22Rv1 (cell line): Measurements from ENCODE around the gene NUDT5.

ENCODE experiments used
- H3K27ac ChIP-seq: fragments of 450-650 bp; 2 replicates; pipeline ENCODE4 v1.5.1; 2017
- CTCF ChIP-seq: fragments of 450-650 bp; IDR thresholded peaks from 2 replicates; pipeline ENCODE4 v1.5.1; 2017; ENCODE audit warnings: mild to moderate bottlenecking
- ZFX ChIP-seq: fragments of 450-650 bp; IDR thresholded peaks from 2 replicates; pipeline ENCODE4 v1.6.1; 2017; ENCODE audit warnings: antibody characterized with exemption, borderline replicate concordance

NUDT5 gene

GRCh38 chr10:12189426-12189825 lies 6.3 kb downstream of the NUDT5 start:
- TF ChIP-seq CTCF (no peak), ZFX (no peak)
- no peak overlapping the region for H3K27ac ChIP-seq

GRCh38 chr10:12188656-12189055 lies 7.0 kb downstream of the NUDT5 start:
- H3K27ac ChIP-seq = no peak overlapping the region
- TF ChIP-seq ZFX = no peak

- H3K27ac ChIP-seq = no peak overlapping the region
- TF ChIP-seq ZFX (no peak), CTCF (no peak)
Observed at GRCh38 chr10:12187321-12187905, 8.3 kb downstream of the NUDT5 start.

GRCh38 chr10:12186323-12186722 lies 9.4 kb downstream of the NUDT5 start:
- TF ChIP-seq ZFX (no peak), CTCF (no peak)
- no peak overlapping the region for H3K27ac ChIP-seq

GRCh38 chr10:12184165-12184564 lies 11.5 kb downstream of the NUDT5 start:
- TF ChIP-seq ZFX (no peak), CTCF (no peak)
- no peak overlapping the region for H3K27ac ChIP-seq

- H3K27ac ChIP-seq = no peak overlapping the region
- TF ChIP-seq CTCF = no peak
Observed at GRCh38 chr10:12181065-12181775, 14.5 kb downstream of the NUDT5 start.

GRCh38 chr10:12180221-12180974 lies 15.3 kb downstream of the NUDT5 start:
- no peak overlapping the region for H3K27ac ChIP-seq
- TF ChIP-seq ZFX (no peak), CTCF (no peak)
